Left ventricle myocardium inferior (tissue), 1 donor: ENCODE measurements around the gene NOS1AP. TPM values are rescaled to one million over a fixed set of nuclear protein-coding genes. Genes with fewer than 3 reads are reported as not detected.

Experiments
- DNase-seq: peaks from one replicate; pipeline ENCODE4 v3.0.0-alpha.2; 2020
- H3K27ac ChIP-seq: fragments of 200-600 bp; replicated peaks from 2 replicates; pipeline ENCODE4 v1.8.0; 2021
- H3K27me3 ChIP-seq: fragments of 200-600 bp; 2 replicates; pipeline ENCODE4 v1.8.0; 2021; ENCODE audit warnings: low read depth
- H3K36me3 ChIP-seq: fragments of 200-600 bp; 2 replicates; pipeline ENCODE4 v1.8.0; 2021
- H3K4me1 ChIP-seq: fragments of 200-600 bp; 2 replicates; pipeline ENCODE4 v1.8.0; 2021
- H3K4me3 ChIP-seq: fragments of 200-600 bp; 2 replicates; pipeline ENCODE4 v1.8.0; 2021; ENCODE audit warnings: mild to moderate bottlenecking, moderate library complexity
- H3K9me3 ChIP-seq: fragments of 200-600 bp; replicated peaks from 2 replicates; pipeline ENCODE4 v1.8.0; 2021
- CTCF ChIP-seq: fragments of 200-600 bp; IDR thresholded peaks from 2 replicates; pipeline ENCODE4 v1.8.0; 2021; ENCODE audit warnings: antibody characterized with exemption, mild to moderate bottlenecking, borderline replicate concordance
- intact Hi-C: fragments of 100-400 bp; cut with micrococcal nuclease; formaldehyde crosslinking; loops from one replicate; pipeline ENCODE4 v1.11.0; 2022
- total RNA-seq: library from RNA; stranded (reverse); fragmentation: NEBNext Ultra II Directional; extraction: Animal tissue kit (Norgen Biotek cat#: 25700); gene quantifications from one replicate; pipeline ENCODE4 v1.2.1, GENCODE V29; 2021
- donor health status: DM: no; HTN: yes; CAD: no; lungs with severe emphysema.

Gene NOS1AP
- total RNA-seq, 1 donor from 2014 or later: 6.2 TPM

- no peaks in the 10 kb centered on the region for H3K36me3 ChIP-seq
- H3K9me3 ChIP-seq: no peaks in the 10 kb centered on the region
- H3K27ac ChIP-seq: peak overlapping the region; percentile 51
- intact Hi-C loops: no loop called here
- TF ChIP-seq CTCF: no peak
- no peak for DNase-seq
- H3K4me3 ChIP-seq: no peak overlapping the region
- H3K4me1 ChIP-seq: peaks cover 69% of the 10 kb centered on the region
- no peaks in the 10 kb centered on the region for H3K27me3 ChIP-seq
Observed at GRCh38 chr1:162192306-162192678, 122.8 kb downstream of the NOS1AP start.

GRCh38 chr1:162192763-162193162 lies 123.3 kb downstream of the NOS1AP start:
- H3K27ac ChIP-seq: peak overlapping the region; percentile 51
- no peaks in the 10 kb centered on the region for H3K27me3 ChIP-seq
- no peak for DNase-seq
- peaks cover 70% of the 10 kb centered on the region for H3K4me1 ChIP-seq
- TF ChIP-seq CTCF: no peak
- intact Hi-C loops: no loop called here
- no peaks in the 10 kb centered on the region for H3K36me3 ChIP-seq
- no peak overlapping the region for H3K4me3 ChIP-seq
- no peaks in the 10 kb centered on the region for H3K9me3 ChIP-seq

- intact Hi-C loops: no loop called here
- Histone ChIP-seq H3K4me3 (no peak overlapping the region), H3K9me3 (no peaks in the 10 kb centered on the region), H3K27ac (peak overlapping the region; percentile 51), H3K4me1 (peaks cover 70% of the 10 kb centered on the region), H3K27me3 (no peaks in the 10 kb centered on the region), H3K36me3 (no peaks in the 10 kb centered on the region)
- TF ChIP-seq CTCF: no peak
- DNase-seq: no peak
Observed at GRCh38 chr1:162193221-162193620, 123.7 kb downstream of the NOS1AP start.

- Histone ChIP-seq H3K27me3 (no peaks in the 10 kb centered on the region), H3K4me3 (peak overlapping the region; percentile 23), H3K4me1 (peaks cover 70% of the 10 kb centered on the region), H3K36me3 (no peaks in the 10 kb centered on the region), H3K27ac (peak overlapping the region; percentile 51), H3K9me3 (no peaks in the 10 kb centered on the region)
- intact Hi-C loops: no loop called here
- no peak for TF ChIP-seq CTCF
- DNase-seq: peak; percentile 26
Observed at GRCh38 chr1:162193815-162194214, 124.3 kb downstream of the NOS1AP start.

GRCh38 chr1:162195567-162195966 lies 126.1 kb downstream of the NOS1AP start:
- intact Hi-C loops: no loop called here
- Histone ChIP-seq H3K36me3 (no peaks in the 10 kb centered on the region), H3K4me1 (peaks cover 79% of the 10 kb centered on the region), H3K4me3 (no peak overlapping the region), H3K9me3 (no peaks in the 10 kb centered on the region), H3K27ac (no peak overlapping the region), H3K27me3 (no peaks in the 10 kb centered on the region)
- DNase-seq: no peak
- TF ChIP-seq CTCF: no peak

GRCh38 chr1:162196387-162196786 lies 126.9 kb downstream of the NOS1AP start:
- Histone ChIP-seq H3K9me3 (no peaks in the 10 kb centered on the region), H3K36me3 (no peaks in the 10 kb centered on the region), H3K4me1 (peaks cover 74% of the 10 kb centered on the region), H3K4me3 (no peak overlapping the region), H3K27ac (no peak overlapping the region), H3K27me3 (no peaks in the 10 kb centered on the region)
- DNase-seq: no peak
- no peak for TF ChIP-seq CTCF
- intact Hi-C loops: no loop called here
